Activated T-helper 2 cell treated with anti-CD3 and anti-CD28 coated beads, Interferon-gamma antibody, Interleukin-2, Interleukin-4, amounts not matched to agents 10 μg/mL and 5 μg/mL and 100 μg/mL, durations not matched to agents 14 hours and 24 hours and 36 hours (primary cell): ENCODE measurements around the gene ADAM12. TPM values are rescaled to one million over a fixed set of nuclear protein-coding genes. Genes with fewer than 3 reads are reported as not detected.
"Not testable (repeated sequence)": the region's sequence is repeated elsewhere in the genome, so short reads cannot be mapped to it uniquely, and the experiment has no call there.

Experiments
- DNase-seq: peaks from one replicate; pipeline ENCODE4 v3.0.0; 2021; ENCODE audit warnings: low spot score
- H3K27ac Mint-ChIP-seq: one replicate; pipeline ENCODE4 v1.8.0; 2021; ENCODE audit warnings: mixed read lengths
- H3K27me3 Mint-ChIP-seq: one replicate; pipeline ENCODE4 v1.8.0; 2021; ENCODE audit warnings: low read depth, mixed read lengths
- H3K36me3 Mint-ChIP-seq: one replicate; pipeline ENCODE4 v1.8.0; 2021; ENCODE audit warnings: low read depth, mixed read lengths
- H3K4me1 Mint-ChIP-seq: one replicate; pipeline ENCODE4 v1.8.0; 2021; ENCODE audit warnings: low read depth, mixed read lengths
- H3K4me3 Mint-ChIP-seq: one replicate; pipeline ENCODE4 v1.8.0; 2021; ENCODE audit warnings: low read depth, mild to moderate bottlenecking, moderate library complexity, mixed read lengths
- H3K9me3 Mint-ChIP-seq: one replicate; pipeline ENCODE4 v1.8.0; 2021; ENCODE audit warnings: mixed read lengths
- intact Hi-C: fragments of 100-400 bp; cut with micrococcal nuclease; formaldehyde crosslinking; loops from one replicate; pipeline ENCODE4 v1.15.1; 2023
- total RNA-seq: library from RNA; stranded (reverse); gene quantifications from 2 replicates; pipeline ENCODE4 v1.2.3, GENCODE V29; 2022

ADAM12 gene
- total RNA-seq, 1 donor from 2014 or later: 0.05 TPM

GRCh38 chr10:126058507-126058906, 329.8 kb downstream of the ADAM12 start:
- intact Hi-C loops: no loop called here
- no peaks in the 10 kb centered on the region for H3K9me3 Mint-ChIP-seq
- no peak for DNase-seq
- no peaks in the 10 kb centered on the region for H3K36me3 Mint-ChIP-seq
- H3K4me3 Mint-ChIP-seq: no peak overlapping the region
- no peak overlapping the region for H3K27ac Mint-ChIP-seq
- no peaks in the 10 kb centered on the region for H3K4me1 Mint-ChIP-seq
- no peaks in the 10 kb centered on the region for H3K27me3 Mint-ChIP-seq

GRCh38 chr10:126058104-126058503, 330.2 kb downstream of the ADAM12 start:
- Mint-ChIP-seq H3K27me3 (no peaks in the 10 kb centered on the region), H3K4me1 (no peaks in the 10 kb centered on the region), H3K4me3 (no peak overlapping the region), H3K36me3 (no peaks in the 10 kb centered on the region), H3K9me3 (no peaks in the 10 kb centered on the region), H3K27ac (no peak overlapping the region)
- intact Hi-C loops: no loop called here
- DNase-seq: no peak

GRCh38 chr10:126057494-126057893, 330.8 kb downstream of the ADAM12 start:
- H3K36me3 Mint-ChIP-seq: no peaks in the 10 kb centered on the region
- intact Hi-C loops: no loop called here
- no peaks in the 10 kb centered on the region for H3K4me1 Mint-ChIP-seq
- H3K4me3 Mint-ChIP-seq: no peak overlapping the region
- no peak for DNase-seq
- H3K27ac Mint-ChIP-seq: no peak overlapping the region
- H3K9me3 Mint-ChIP-seq: no peaks in the 10 kb centered on the region
- H3K27me3 Mint-ChIP-seq: no peaks in the 10 kb centered on the region

GRCh38 chr10:126054191-126054590, 334.1 kb downstream of the ADAM12 start:
- DNase-seq: no peak
- Mint-ChIP-seq H3K27me3 (no peaks in the 10 kb centered on the region), H3K4me1 (no peaks in the 10 kb centered on the region), H3K36me3 (no peaks in the 10 kb centered on the region), H3K4me3 (no peak overlapping the region), H3K9me3 (no peaks in the 10 kb centered on the region), H3K27ac (no peak overlapping the region)
- intact Hi-C loops: no loop called here

- Mint-ChIP-seq H3K36me3 (no peaks in the 10 kb centered on the region), H3K9me3 (no peaks in the 10 kb centered on the region), H3K27ac (no peak overlapping the region), H3K4me1 (no peaks in the 10 kb centered on the region), H3K27me3 (no peaks in the 10 kb centered on the region), H3K4me3 (no peak overlapping the region)
- no peak for DNase-seq
- intact Hi-C loops: no loop called here
These were observed 336.1 kb downstream of the ADAM12 start for GRCh38 chr10:126052171-126052570.

GRCh38 chr10:126049759-126050700, 338.2 kb downstream of the ADAM12 start:
- intact Hi-C loops: no loop called here
- Mint-ChIP-seq H3K27me3 (no peaks in the 10 kb centered on the region), H3K36me3 (no peaks in the 10 kb centered on the region), H3K4me1 (no peaks in the 10 kb centered on the region), H3K27ac (no peak overlapping the region), H3K9me3 (no peaks in the 10 kb centered on the region), H3K4me3 (no peak overlapping the region)
- no peak for DNase-seq

- H3K36me3 Mint-ChIP-seq, intact Hi-C loops: not testable (repeated sequence)
These were observed 340.5 kb downstream of the ADAM12 start for GRCh38 chr10:126047749-126048148.

GRCh38 chr10:126046831-126047230, 341.4 kb downstream of the ADAM12 start:
- no peaks in the 10 kb centered on the region for H3K27me3 Mint-ChIP-seq
- no peaks in the 10 kb centered on the region for H3K36me3 Mint-ChIP-seq
- no peak overlapping the region for H3K27ac Mint-ChIP-seq
- peaks cover 4% of the 10 kb centered on the region for H3K4me1 Mint-ChIP-seq
- H3K9me3 Mint-ChIP-seq: no peaks in the 10 kb centered on the region
- no peak overlapping the region for H3K4me3 Mint-ChIP-seq
- no peak for DNase-seq
- intact Hi-C loops: no loop called here

More at GRCh38 chr10:126047749-126048148, 340.5 kb downstream of the ADAM12 start:
- H3K27me3 Mint-ChIP-seq, H3K27ac Mint-ChIP-seq, DNase-seq, H3K9me3 Mint-ChIP-seq, H3K4me1 Mint-ChIP-seq, H3K4me3 Mint-ChIP-seq: not testable (repeated sequence)

DNA sequence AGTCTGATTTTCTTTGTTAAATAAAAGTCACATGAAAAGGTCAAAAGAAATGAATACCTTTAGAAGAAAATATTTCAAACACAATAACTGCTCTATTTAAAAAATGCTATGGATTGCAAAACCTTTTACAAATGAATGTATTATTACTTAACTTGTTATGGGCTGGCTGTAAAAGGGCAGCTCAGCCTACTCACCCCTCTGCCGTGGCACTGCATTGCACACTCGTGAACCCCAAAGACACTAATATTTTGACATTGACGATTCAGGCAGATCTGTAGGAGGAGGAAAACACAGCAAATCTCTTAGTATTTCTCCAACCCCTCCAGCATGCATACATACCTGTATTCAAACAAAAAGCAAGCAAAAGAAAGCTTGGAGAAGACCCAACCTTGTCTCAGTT, 342.4 kb downstream of the ADAM12 start:
- no peaks in the 10 kb centered on the region for H3K9me3 Mint-ChIP-seq
- peaks cover 4% of the 10 kb centered on the region for H3K4me1 Mint-ChIP-seq
- no peaks in the 10 kb centered on the region for H3K27me3 Mint-ChIP-seq
- DNase-seq: no peak
- H3K36me3 Mint-ChIP-seq: no peaks in the 10 kb centered on the region
- intact Hi-C loops: no loop called here
- H3K4me3 Mint-ChIP-seq: no peak overlapping the region
- H3K27ac Mint-ChIP-seq: no peak overlapping the region

GRCh38 chr10:126043389-126043788, 344.9 kb downstream of the ADAM12 start:
- Mint-ChIP-seq H3K36me3 (no peaks in the 10 kb centered on the region), H3K4me3 (no peak overlapping the region), H3K27ac (no peak overlapping the region), H3K4me1 (peaks cover 4% of the 10 kb centered on the region), H3K9me3 (no peaks in the 10 kb centered on the region), H3K27me3 (no peaks in the 10 kb centered on the region)
- DNase-seq: no peak
- intact Hi-C loops: no loop called here

DNA sequence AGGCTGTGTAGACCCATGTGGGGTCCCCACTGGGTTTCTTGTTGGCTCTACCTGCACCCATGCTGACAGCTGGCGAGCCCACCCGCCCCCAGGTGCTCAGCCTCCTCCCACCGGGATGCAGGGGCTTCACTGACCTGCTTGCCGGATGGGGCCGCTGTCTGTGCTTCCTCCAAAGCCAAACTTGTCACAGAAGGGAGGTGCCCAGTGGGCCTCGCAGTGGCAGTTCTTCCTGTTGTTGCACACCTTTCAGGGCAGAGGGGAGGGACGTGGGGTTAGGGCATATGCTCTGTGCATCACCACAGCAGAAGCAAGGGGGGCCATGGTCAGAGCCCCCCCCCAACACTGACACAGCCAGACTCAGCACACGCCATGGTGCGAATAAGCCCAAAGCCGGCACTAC, 345.4 kb downstream of the ADAM12 start:
- intact Hi-C loops: no loop called here
- DNase-seq: no peak
- Mint-ChIP-seq H3K4me3 (no peak overlapping the region), H3K9me3 (no peaks in the 10 kb centered on the region), H3K27me3 (no peaks in the 10 kb centered on the region), H3K36me3 (no peaks in the 10 kb centered on the region), H3K27ac (no peak overlapping the region), H3K4me1 (peaks cover 4% of the 10 kb centered on the region)

DNA sequence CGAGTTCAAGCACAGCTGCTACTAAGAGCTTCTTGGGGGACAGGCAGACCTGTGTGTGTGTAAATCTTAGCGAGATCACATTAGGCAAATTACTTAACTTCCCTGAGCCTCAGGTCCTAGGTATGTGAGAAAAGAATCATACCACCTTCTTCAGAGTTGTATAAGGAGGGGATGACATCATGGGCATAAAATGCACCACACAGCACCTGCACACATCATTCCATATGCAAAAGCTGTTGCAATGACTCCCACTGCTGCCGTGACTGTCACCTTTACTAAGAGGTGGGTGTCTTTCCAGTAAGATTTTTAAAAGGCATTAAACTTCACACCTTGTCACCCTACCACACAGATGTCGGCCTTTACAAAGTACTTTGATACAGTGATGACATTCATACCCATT, 345.9 kb downstream of the ADAM12 start:
- Mint-ChIP-seq H3K36me3 (no peaks in the 10 kb centered on the region), H3K4me1 (peaks cover 4% of the 10 kb centered on the region), H3K4me3 (no peak overlapping the region), H3K9me3 (no peaks in the 10 kb centered on the region), H3K27ac (peak overlapping the region; percentile 67), H3K27me3 (no peaks in the 10 kb centered on the region)
- intact Hi-C loops: no loop called here
- no peak for DNase-seq

DNA sequence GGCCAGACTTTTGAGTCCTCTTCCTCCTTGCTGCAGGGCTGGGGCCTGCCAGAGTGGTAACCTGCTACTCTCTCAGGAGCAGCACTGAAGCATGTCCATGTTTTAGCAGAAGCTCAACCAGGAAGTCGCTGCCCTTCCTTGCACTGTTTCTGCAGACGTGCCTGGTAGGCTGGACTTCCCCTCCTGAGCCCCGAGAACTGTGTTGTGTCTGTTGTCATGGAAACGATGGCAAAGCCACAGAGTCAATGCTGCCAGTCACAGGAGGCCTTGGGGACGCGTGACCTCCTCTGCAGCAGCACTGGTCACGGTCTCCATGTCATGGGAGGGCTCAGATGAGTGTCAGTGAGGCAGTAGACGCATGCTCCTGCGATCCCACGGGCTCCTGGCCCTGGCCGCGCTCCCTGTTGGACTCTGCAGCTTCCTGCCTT, 346.5 kb downstream of the ADAM12 start:
- peak overlapping the region; percentile 67 for H3K27ac Mint-ChIP-seq
- intact Hi-C loops: no loop called here
- peaks cover 4% of the 10 kb centered on the region for H3K4me1 Mint-ChIP-seq
- DNase-seq: peak; percentile 65
- H3K27me3 Mint-ChIP-seq: no peaks in the 10 kb centered on the region
- no peak overlapping the region for H3K4me3 Mint-ChIP-seq
- no peaks in the 10 kb centered on the region for H3K9me3 Mint-ChIP-seq
- no peaks in the 10 kb centered on the region for H3K36me3 Mint-ChIP-seq
